D721Med (cell line): Measurements from ENCODE around the gene SCAMP2.
A peak's percentile ranks its signal among the peaks of the same experiment; 100 is the strongest.
"Not testable (repeated sequence)": the region's sequence is repeated elsewhere in the genome, so short reads cannot be mapped to it uniquely, and the experiment has no call there.

ENCODE experiments used
- DNase-seq: peaks from one replicate; pipeline ENCODE4 v3.0.0; 2011; ENCODE audit warnings: low spot score; ENCODE audit not compliant: insufficient read length
- FAIRE-seq: peaks from 2 replicates; lab custom pipeline; 2011; peaks lifted over from hg19 to GRCh38; lab: Jason Lieb, UNC
- TF ChIP-seq, protein P1 (sequence below): IDR thresholded peaks from 2 replicates; pipeline ENCODE4 v1.5.1; 2012; ENCODE audit warnings: mild to moderate bottlenecking, control low read depth; ENCODE audit not compliant: insufficient read depth; ENCODE audit errors: missing control alignments

Gene SCAMP2

DNA sequence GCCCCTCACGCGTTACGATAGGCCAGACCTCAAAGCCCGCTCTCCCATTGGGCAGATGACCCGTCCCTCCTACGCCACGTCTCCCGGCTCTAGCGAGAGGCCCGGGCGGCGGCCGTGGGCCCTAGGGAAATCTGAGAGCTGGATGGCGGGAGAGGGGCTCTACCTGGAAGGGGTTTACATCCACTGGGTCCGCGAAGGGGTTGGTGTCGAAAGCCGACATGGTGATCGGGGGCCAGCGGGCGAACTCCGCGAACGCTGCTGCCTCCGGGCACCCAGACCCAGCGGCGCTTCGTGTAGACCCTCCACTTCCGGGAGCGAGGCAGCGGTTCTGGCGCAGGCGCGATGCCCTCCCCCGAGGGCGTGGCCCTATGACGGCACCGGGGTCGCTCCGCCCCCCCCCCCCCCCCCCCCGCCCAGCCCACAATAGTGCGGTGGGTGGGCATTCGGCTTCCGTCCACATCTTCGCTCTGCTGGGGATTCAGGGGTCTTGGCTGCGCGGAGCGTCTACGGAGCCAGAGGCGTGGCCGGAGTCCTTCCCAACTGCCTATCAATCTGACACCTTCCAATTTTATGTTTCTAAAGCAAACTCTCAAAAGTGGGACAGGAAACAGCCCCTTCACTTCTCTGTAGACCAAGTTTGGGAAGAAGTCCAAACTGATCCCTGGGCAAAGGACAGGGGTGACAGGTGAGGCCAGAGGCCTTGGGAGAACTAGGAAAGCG is at the start of gene SCAMP2:
TSS of gene SCAMP2 (minus strand) at position 330 of the 720 bp plus-strand sequence. CDS start at position 220, 110 bp downstream.
- FAIRE-seq, result no peak

DNA sequence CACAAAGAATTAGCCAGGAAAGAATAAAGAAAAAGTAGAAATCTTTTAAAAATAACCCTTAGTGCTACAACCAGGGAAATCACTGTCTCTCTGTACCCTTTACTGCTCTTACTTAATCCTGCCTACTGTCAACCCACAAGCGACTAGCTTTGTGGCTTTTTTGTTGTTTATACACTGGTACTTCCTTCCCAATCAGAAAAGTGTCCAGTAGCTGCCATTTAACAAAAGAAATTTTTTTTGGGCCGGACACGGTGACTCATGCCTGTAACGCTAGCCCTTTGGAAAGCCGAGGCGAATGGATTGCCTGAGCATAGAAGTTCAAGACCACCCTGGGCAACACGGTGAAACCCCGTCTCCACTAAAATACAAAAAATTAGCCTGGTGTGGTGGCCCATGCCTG is 47.3 kb upstream of the SCAMP2 start:
- FAIRE-seq (no peak), DNase-seq (no peak)
- TF ChIP-seq, protein P1, sequence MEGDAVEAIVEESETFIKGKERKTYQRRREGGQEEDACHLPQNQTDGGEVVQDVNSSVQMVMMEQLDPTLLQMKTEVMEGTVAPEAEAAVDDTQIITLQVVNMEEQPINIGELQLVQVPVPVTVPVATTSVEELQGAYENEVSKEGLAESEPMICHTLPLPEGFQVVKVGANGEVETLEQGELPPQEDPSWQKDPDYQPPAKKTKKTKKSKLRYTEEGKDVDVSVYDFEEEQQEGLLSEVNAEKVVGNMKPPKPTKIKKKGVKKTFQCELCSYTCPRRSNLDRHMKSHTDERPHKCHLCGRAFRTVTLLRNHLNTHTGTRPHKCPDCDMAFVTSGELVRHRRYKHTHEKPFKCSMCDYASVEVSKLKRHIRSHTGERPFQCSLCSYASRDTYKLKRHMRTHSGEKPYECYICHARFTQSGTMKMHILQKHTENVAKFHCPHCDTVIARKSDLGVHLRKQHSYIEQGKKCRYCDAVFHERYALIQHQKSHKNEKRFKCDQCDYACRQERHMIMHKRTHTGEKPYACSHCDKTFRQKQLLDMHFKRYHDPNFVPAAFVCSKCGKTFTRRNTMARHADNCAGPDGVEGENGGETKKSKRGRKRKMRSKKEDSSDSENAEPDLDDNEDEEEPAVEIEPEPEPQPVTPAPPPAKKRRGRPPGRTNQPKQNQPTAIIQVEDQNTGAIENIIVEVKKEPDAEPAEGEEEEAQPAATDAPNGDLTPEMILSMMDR, result no peak

More for the DNA sequence above, at the start of gene SCAMP2:
- TF ChIP-seq, protein P1, result no peak
- DNase-seq, result peak; percentile 91

- FAIRE-seq (no peak), DNase-seq (no peak)
- TF ChIP-seq, protein P1, result no peak
Observed at GRCh38 chr15:74917676-74918075, 44.5 kb upstream of the SCAMP2 start.

DNA sequence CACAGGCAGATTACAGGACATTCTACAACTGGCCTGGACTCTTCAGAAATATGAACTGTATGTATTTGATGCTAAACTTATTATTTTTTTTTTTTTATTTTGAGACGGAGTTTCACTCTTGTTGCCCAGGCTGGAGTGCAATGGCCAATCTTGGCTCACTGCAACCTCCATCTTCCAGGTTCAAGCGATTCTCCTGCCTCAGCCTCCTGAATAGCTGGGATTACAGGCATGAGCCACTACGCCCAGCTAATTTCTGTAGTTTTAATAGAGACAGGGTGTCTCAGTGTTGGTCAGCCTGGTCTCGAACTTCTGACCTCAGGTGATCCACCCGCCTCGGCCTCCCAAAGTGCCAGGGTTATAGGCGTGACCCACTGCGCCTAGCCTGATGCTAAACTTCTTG is 40.6 kb upstream of the SCAMP2 start:
- DNase-seq, FAIRE-seq: not testable (repeated sequence)

- FAIRE-seq, result no peak
- no peak for DNase-seq
- TF ChIP-seq, protein P1, result no peak
Observed at GRCh38 chr15:74913041-74913440, 39.9 kb upstream of the SCAMP2 start.

DNA sequence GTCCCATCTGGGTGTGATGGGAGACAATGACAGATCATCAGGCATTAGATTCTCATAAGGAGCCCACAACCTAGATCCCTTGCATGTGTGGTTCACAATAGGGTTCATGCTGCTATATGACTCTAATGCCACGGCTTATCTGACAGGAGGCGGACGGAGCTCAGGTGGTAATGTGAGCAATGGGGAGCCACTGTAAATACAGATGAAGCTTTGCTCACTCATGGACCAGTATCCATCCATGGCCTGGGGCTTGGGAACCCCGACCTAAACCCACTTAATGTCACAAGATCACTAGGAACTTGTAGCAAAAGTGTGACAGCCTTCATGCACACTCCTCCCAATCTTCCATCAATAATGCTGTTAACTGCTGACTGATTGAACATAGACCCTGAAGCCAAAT is 35.5 kb upstream of the SCAMP2 start:
- TF ChIP-seq, protein P1, result no peak
- no peak for FAIRE-seq
- DNase-seq, result no peak

GRCh38 chr15:74907163-74907870 is 34.2 kb upstream of the SCAMP2 start:
- no peak for DNase-seq
- TF ChIP-seq, protein P1, result no peak
- no peak for FAIRE-seq
